GM10248 (cell line): ENCODE measurements around the gene NCOR2.

Source experiments
- CTCF ChIA-PET: fragments of 300-600 bp; sonication (Branson Sonifier 250); formaldehyde crosslinking; extraction: SDS; loops from one replicate; lab custom pipeline; 2021; ENCODE audit warnings: antibody characterized with exemption; lab: Yijun Ruan, JAX
- POLR2A ChIA-PET: fragments of 350-650 bp; sonication (Branson Sonifier 250); formaldehyde crosslinking; extraction: SDS; loops from one replicate; lab custom pipeline; 2020; ENCODE audit warnings: antibody characterized with exemption; lab: Yijun Ruan, JAX
- DNase-seq: peaks from one replicate; pipeline ENCODE4 v3.0.0; 2012; ENCODE audit errors: extremely low spot score
- CTCF ChIP-seq: IDR thresholded peaks from 2 replicates; pipeline ENCODE4 v1.5.1; 2012; ENCODE audit warnings: mild to moderate bottlenecking, low read depth; ENCODE audit errors: extremely low read depth, missing control alignments, control extremely low read depth

The NCOR2 gene

GRCh38 chr12:124607681-124608425 is 40.4 kb upstream of the NCOR2 start:
- POLR2A ChIA-PET = no interaction called here
- no peak for DNase-seq
- CTCF ChIA-PET = no interaction called here
- TF ChIP-seq CTCF = no peak

GRCh38 chr12:124605883-124606774 is 38.7 kb upstream of the NCOR2 start:
- no peak for TF ChIP-seq CTCF
- no peak for DNase-seq
- ChIA-PET POLR2A (no interaction called here), CTCF (no interaction called here)

- DNase-seq = no peak
- CTCF ChIA-PET = no interaction called here
- POLR2A ChIA-PET = no interaction called here
- no peak for TF ChIP-seq CTCF
These were observed 37.9 kb upstream of the NCOR2 start for GRCh38 chr12:124605150-124605882.

- no peak for DNase-seq
- no peak for TF ChIP-seq CTCF
- ChIA-PET POLR2A (no interaction called here), CTCF (no interaction called here)
These were observed 36.9 kb upstream of the NCOR2 start for GRCh38 chr12:124604264-124604680.

GRCh38 chr12:124603831-124604251 is 36.4 kb upstream of the NCOR2 start:
- ChIA-PET POLR2A (no interaction called here), CTCF (no interaction called here)
- DNase-seq = no peak
- no peak for TF ChIP-seq CTCF

GRCh38 chr12:124603100-124603541 is 35.7 kb upstream of the NCOR2 start:
- no peak for TF ChIP-seq CTCF
- no peak for DNase-seq
- CTCF ChIA-PET = no interaction called here
- POLR2A ChIA-PET = no interaction called here
